ENCODE data around the gene CLBA1.
"Not testable (repeated sequence)": the region's sequence is repeated elsewhere in the genome, so short reads cannot be mapped to it uniquely, and the experiment has no call there.

Gene CLBA1

GRCh38 chr14:104948736-104949031, 36.9 kb upstream of the CLBA1 start:
- no peak for DNase-seq

- not testable (repeated sequence) for DNase-seq
Observed at GRCh38 chr14:104949406-104949955, 36.1 kb upstream of the CLBA1 start.

GRCh38 chr14:104950021-104950420, 35.6 kb upstream of the CLBA1 start:
- no peak for DNase-seq

- not testable (repeated sequence) for DNase-seq
Observed at GRCh38 chr14:104950701-104951100, 34.9 kb upstream of the CLBA1 start.

- DNase-seq: not testable (repeated sequence)
Observed at GRCh38 chr14:104951863-104952657, 33.5 kb upstream of the CLBA1 start.

GRCh38 chr14:104953097-104953496, 32.5 kb upstream of the CLBA1 start:
- DNase-seq: no peak

- no peak for DNase-seq
Observed at GRCh38 chr14:104953896-104954656, 31.5 kb upstream of the CLBA1 start.

GRCh38 chr14:104954746-104955395, 30.7 kb upstream of the CLBA1 start:
- no peak for DNase-seq

- no peak for DNase-seq
Observed at GRCh38 chr14:104955396-104955770, 30.2 kb upstream of the CLBA1 start.

- no peak for DNase-seq
Observed at GRCh38 chr14:104956290-104956890, 29.2 kb upstream of the CLBA1 start.

GRCh38 chr14:104957146-104958113, 28.2 kb upstream of the CLBA1 start:
- no peak for DNase-seq

- no peak for DNase-seq
Observed at GRCh38 chr14:104964546-104964945, 21.0 kb upstream of the CLBA1 start.

GRCh38 chr14:104965561-104966231, 19.9 kb upstream of the CLBA1 start:
- DNase-seq: no peak

GRCh38 chr14:104966261-104966865, 19.2 kb upstream of the CLBA1 start:
- no peak for DNase-seq

GRCh38 chr14:104966981-104967385, 18.6 kb upstream of the CLBA1 start:
- DNase-seq: no peak

- no peak for DNase-seq
Observed at GRCh38 chr14:104967386-104968152, 18.0 kb upstream of the CLBA1 start.

- DNase-seq: no peak
Observed at GRCh38 chr14:104968153-104968527, 17.4 kb upstream of the CLBA1 start.

- no peak for DNase-seq
Observed at GRCh38 chr14:104968541-104969401, 16.8 kb upstream of the CLBA1 start.

- DNase-seq: no peak
Observed at GRCh38 chr14:104969741-104970230, 15.8 kb upstream of the CLBA1 start.
